Esophagus muscularis mucosa (tissue), 4 donors: ENCODE results near the gene MRPL50.

Experiments
- CTCF ChIP-seq, 3 experiments: fragments of 200-600 bp in 2 of 3; fragments of 450-650 bp in 1 of 3; sonication (generic) in 2 of 3; IDR thresholded peaks; one replicate each; pipeline ENCODE4 v1.5.1; 2017 to 2019; ENCODE audit warnings: antibody characterized with exemption in 3 of 3, mild to moderate bottlenecking in 2 of 3, moderate library complexity in 1 of 3
- EP300 ChIP-seq: sonication (generic); formaldehyde crosslinking; IDR thresholded peaks from one replicate; pipeline ENCODE4 v1.6.1; 2017; ENCODE audit warnings: antibody characterized with exemption
- POLR2A ChIP-seq: fragments of 450-650 bp; IDR thresholded peaks from one replicate; pipeline ENCODE4 v1.6.1; 2017; ENCODE audit warnings: antibody characterized with exemption, moderate library complexity, mild to moderate bottlenecking, low read depth

- TF ChIP-seq EP300 (no peak), CTCF (IDR thresholded peaks at IDR 0.05) (no peak), POLR2A (no peak)
These were observed 9.9 kb downstream of the MRPL50 start for GRCh38 chr9:101388507-101388993.
